Measurements from ENCODE around the gene CXorf38. TPM values are rescaled to one million over a fixed set of nuclear protein-coding genes. Genes with fewer than 3 reads are reported as not detected.

CXorf38 gene
- total and polyA plus RNA-seq, 2 of the 8 experiments (the other 6 are each of a cell fraction or from before 2014, with no cell fraction given), result 3.6 to 6.4 TPM

DNA sequence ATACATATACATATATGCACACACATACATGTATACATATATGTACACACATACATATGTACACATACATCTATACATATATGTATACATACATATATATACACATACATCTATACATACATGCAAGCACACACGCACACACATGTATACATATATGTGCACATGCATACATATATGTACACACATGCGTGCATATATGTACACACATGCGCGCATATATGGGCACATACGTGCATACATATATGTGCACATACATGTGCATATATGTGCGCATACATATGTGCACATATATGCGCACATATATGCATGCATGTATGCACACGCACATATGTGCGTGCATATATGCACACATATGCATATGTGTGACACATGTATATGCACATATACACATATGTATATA is 31.4 kb downstream of the CXorf38 start (continued):
- TF ChIP-seq NANOG (IDR thresholded peaks at IDR 0.05; ENCODE audit: insufficient read depth, low read depth, low read length, poor library complexity, severe bottlenecking), result no peak
- TF ChIP-seq CEBPB (IDR thresholded peaks at IDR 0.05; ENCODE audit: low read depth, low read length), result no peak
- TF ChIP-seq GABPA (IDR thresholded peaks at IDR 0.05; ENCODE audit: borderline replicate concordance, insufficient read depth, low read length), result no peak
- no peak for TF ChIP-seq TAF7 (optimal IDR thresholded peaks at IDR 0.05; ENCODE audit: borderline replicate concordance, low read depth, low read length)
- no peak for TF ChIP-seq SUZ12 (IDR thresholded peaks at IDR 0.05; ENCODE audit: low read length)
- TF ChIP-seq, protein P1, sequence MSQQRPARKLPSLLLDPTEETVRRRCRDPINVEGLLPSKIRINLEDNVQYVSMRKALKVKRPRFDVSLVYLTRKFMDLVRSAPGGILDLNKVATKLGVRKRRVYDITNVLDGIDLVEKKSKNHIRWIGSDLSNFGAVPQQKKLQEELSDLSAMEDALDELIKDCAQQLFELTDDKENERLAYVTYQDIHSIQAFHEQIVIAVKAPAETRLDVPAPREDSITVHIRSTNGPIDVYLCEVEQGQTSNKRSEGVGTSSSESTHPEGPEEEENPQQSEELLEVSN (IDR thresholded peaks at IDR 0.05), result no peak

Measured in H1 (cell line).